Thymus (tissue), 11 donors: ENCODE data around the gene CLCN4. TPM values are rescaled to one million over a fixed set of nuclear protein-coding genes. Genes with fewer than 3 reads are reported as not detected.
A peak's percentile ranks its signal among the peaks of the same experiment; 100 is the strongest.

Experiments
- DNase-seq, 9 donors: peaks; one replicate each; pipeline ENCODE4 v3.0.0-alpha.2; 2013; ENCODE audit warnings: low spot score in 9 of 9, low read depth in 6 of 9, missing footprints in 1 of 9
- H3K27ac ChIP-seq, 2 donors: one replicate each; pipeline ENCODE4 v1.5.1; 2013; ENCODE audit warnings: control low read depth in 1 of 2, low read depth in 1 of 2, low read length in 1 of 2, mild to moderate bottlenecking in 1 of 2, moderate library complexity in 1 of 2
- H3K27me3 ChIP-seq, 2 donors: one replicate each; pipeline ENCODE4 v1.5.1; 2013; ENCODE audit warnings: low read length in 1 of 2; ENCODE audit not compliant: control insufficient read depth in 2 of 2, insufficient read depth in 1 of 2
- H3K36me3 ChIP-seq, 2 donors: one replicate each; pipeline ENCODE4 v1.5.1; 2013; ENCODE audit warnings: low read length in 1 of 2, mild to moderate bottlenecking in 1 of 2, moderate library complexity in 1 of 2; ENCODE audit not compliant: control insufficient read depth in 2 of 2, insufficient read depth in 2 of 2
- H3K4me1 ChIP-seq, 2 donors: one replicate each; pipeline ENCODE4 v1.5.1; 2013; ENCODE audit warnings: low read length in 2 of 2; ENCODE audit not compliant: control insufficient read depth in 2 of 2, insufficient read depth in 2 of 2
- H3K4me3 ChIP-seq, 2 donors: one replicate each; pipeline ENCODE4 v1.5.1; 2013; ENCODE audit warnings: low read length in 2 of 2, control low read depth in 1 of 2, mild to moderate bottlenecking in 1 of 2
- H3K9me3 ChIP-seq, 2 donors: one replicate each; pipeline ENCODE4 v1.5.1; 2013; ENCODE audit warnings: low read length in 1 of 2, mild to moderate bottlenecking in 1 of 2; ENCODE audit not compliant: control insufficient read depth in 2 of 2, insufficient read depth in 1 of 2
- WGBS: extraction: QIAGEN DNeasy Blood & Tissue Kit; methylation state at CpG from one replicate; pipeline ENCODE4 v1.1.7; 2013; 5-methylcytosine and 5-hydroxymethylcytosine counted together
- polyA plus RNA-seq: library from polyadenylated mRNA; stranded (reverse); fragments of 200-250 nt; gene quantifications from one replicate; pipeline ENCODE4 v1.2.3, GENCODE V29; 2013
- total RNA-seq: library from RNA; stranded (reverse); fragments of 120-200 nt; gene quantifications from one replicate; pipeline ENCODE4 v1.2.4, GENCODE V29; 2013
- donor health status: healthy.

The CLCN4 gene
- total and polyA plus RNA-seq, 2 donors = 2.2 to 2.6 TPM

DNA sequence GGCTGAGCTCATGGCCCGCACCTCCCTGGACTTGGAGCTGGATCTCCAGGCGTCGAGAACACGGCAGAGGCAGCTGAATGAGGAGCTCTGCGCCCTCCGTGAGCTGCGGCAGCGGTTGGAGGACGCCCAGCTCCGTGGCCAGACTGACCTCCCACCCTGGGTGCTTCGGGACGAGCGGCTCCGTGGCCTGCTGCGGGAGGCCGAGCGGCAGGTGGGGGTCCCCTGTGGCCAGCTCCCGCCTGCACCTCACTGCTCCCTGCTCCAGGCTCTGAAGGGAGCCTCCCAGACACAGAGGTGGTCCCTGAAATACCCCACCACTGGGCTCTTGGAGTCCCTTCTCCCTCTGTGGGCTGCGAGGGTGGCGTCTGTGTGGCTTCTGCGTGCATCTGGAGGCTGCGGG lies 18.0 kb upstream of the CLCN4 start:
- 98% methylated on average over 22 of the region's 22 CpGs for WGBS
- Histone ChIP-seq H3K4me3 (no peak overlapping the region), H3K36me3 (peaks cover 12 to 20% of the 10 kb centered on the region in 2 donors), H3K27me3 (no peaks in the 10 kb centered on the region), H3K4me1 (peaks cover 0 to 13% of the 10 kb centered on the region in 2 donors), H3K27ac (no peak overlapping the region), H3K9me3 (no peaks in the 10 kb centered on the region)
- DNase-seq = no peak

DNA sequence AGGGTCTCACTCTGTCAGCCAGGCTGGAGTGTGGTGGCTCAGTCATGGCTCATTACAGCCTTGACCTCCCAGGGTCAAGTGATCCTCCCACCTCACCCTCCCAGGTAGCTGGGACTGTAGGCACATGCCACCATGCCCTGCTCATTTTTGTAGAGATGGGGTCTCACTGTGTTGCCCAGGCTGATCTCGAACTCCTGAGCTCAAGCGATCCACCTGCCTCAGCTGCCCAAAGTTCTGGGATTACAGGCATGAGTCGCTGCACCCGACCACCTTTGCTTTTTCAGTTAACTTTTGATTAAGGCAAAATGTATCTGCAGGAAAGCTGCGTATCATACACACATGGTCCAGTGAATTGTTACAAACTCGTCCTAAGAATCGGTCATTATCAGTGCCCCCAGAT lies 16.5 kb upstream of the CLCN4 start:
- H3K4me1 ChIP-seq = peaks cover 0 to 13% of the 10 kb centered on the region in 2 donors
- DNase-seq = no peak
- no peaks in the 10 kb centered on the region for H3K9me3 ChIP-seq
- H3K36me3 ChIP-seq = peaks cover 10 to 14% of the 10 kb centered on the region in 2 donors
- WGBS = 98% methylated on average over 7 of the region's 7 CpGs
- no peak overlapping the region for H3K27ac ChIP-seq
- H3K4me3 ChIP-seq = no peak overlapping the region
- no peaks in the 10 kb centered on the region for H3K27me3 ChIP-seq

DNA sequence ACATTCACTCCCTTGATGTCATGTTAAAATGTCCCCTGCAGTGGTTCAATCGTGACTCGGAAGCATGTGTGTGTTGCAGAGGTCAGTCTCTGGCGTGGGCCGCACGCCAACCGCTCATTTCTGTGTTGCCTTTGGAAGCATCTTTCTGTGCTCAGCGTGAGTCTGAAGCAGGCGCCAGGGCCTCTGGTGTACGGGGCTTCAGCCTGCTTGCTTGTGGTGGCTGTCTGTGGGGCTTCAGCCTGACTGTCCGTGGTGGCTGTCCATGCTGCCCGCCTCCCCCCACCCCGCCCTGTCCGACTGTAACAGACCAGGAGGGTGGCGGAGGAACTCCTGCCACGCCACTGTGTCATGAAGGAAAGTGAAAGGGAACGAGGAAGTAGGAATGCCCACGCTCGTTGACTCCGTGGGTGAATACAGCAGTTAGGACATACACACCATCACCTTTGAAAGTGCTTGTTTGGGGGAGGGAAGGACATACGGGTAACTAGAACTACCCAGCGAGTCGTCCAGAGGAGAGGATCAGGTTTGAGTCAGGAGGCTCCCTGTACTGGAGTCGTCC lies 14.7 kb upstream of the CLCN4 start:
- H3K27me3 ChIP-seq = no peaks in the 10 kb centered on the region
- DNase-seq = no peak
- peaks cover 9 to 14% of the 10 kb centered on the region in 2 donors for H3K36me3 ChIP-seq
- 98% methylated on average over 23 of the region's 23 CpGs for WGBS
- no peaks in the 10 kb centered on the region for H3K4me1 ChIP-seq
- H3K27ac ChIP-seq = no peak overlapping the region
- H3K9me3 ChIP-seq = no peaks in the 10 kb centered on the region
- H3K4me3 ChIP-seq = no peak overlapping the region

DNA sequence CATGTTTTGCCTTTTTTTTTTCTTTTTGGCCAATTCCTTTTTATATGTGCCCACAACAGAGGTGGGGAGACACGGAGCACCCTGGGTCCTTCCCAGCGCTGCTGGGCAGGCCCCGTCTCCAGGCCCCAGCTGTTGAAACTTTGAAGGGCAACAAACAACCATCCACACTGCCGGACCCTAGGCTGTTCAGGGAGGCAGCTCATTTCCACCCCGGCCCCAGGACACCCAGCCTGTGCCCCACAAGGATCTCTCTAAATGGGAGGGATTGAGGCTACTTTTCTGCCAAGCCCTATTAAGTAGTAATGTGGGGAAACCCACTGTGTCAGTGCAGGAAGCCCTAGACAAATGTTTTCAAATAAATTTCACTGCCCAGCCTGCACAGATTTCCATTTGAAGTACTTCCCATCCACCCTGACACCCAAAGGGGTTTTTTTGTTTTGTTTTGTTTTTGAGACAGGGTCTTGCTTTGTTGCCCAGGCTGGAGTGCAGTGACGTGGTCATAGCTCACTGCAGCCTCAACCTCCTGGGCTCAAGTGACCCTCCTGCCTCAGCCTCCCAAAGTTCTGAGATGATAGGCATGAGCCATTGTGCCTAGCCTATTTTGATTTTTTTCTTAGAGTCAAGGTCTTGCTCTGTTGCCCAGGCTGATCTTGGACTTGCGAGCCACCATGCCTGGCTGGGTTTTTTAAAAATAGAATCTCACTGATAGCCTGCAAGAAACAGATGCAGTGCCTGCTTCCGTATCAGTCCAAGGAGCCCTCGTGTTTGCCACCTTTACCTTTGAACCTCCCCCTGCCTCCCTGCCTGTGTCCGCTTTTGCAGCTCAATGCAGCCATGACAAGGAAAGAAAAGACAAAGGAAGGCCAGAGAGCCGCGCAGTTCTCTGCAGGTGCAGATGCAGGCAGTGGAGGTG lies 13.4 kb upstream of the CLCN4 start:
- Histone ChIP-seq H3K27me3 (no peaks in the 10 kb centered on the region), H3K27ac (no peak overlapping the region), H3K4me3 (no peak overlapping the region), H3K9me3 (no peaks in the 10 kb centered on the region), H3K4me1 (no peaks in the 10 kb centered on the region), H3K36me3 (peaks cover 5 to 14% of the 10 kb centered on the region in 2 donors)
- whole genome bisulfite sequencing = 97% methylated on average over 12 of the region's 12 CpGs
- no peak for DNase-seq

DNA sequence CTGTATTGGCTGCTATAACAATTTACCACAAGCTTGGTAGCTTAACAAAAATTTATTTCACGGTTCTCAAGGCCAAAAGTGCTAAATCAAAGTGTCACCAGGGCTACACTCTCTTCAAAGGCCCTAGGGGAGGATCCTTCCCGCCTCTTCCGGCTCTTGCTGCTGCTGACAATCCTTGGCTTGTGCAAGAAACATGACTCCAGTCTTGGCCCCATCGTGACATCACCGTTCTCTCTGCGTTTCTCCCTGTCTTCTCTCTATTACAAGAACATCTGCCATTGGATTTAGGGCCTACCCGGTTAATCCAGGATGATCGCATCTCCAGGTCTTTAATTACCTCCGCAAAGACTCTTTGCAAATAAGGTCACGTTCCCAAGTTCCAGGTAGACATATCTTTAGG lies 10.4 kb upstream of the CLCN4 start:
- peaks cover 0 to 5% of the 10 kb centered on the region in 2 donors for H3K36me3 ChIP-seq
- no peaks in the 10 kb centered on the region for H3K27me3 ChIP-seq
- DNase-seq = no peak
- H3K27ac ChIP-seq = no peak overlapping the region
- H3K4me3 ChIP-seq = no peak overlapping the region
- no peaks in the 10 kb centered on the region for H3K9me3 ChIP-seq
- WGBS = 98% methylated on average over 10 of the region's 10 CpGs
- no peaks in the 10 kb centered on the region for H3K4me1 ChIP-seq

DNA sequence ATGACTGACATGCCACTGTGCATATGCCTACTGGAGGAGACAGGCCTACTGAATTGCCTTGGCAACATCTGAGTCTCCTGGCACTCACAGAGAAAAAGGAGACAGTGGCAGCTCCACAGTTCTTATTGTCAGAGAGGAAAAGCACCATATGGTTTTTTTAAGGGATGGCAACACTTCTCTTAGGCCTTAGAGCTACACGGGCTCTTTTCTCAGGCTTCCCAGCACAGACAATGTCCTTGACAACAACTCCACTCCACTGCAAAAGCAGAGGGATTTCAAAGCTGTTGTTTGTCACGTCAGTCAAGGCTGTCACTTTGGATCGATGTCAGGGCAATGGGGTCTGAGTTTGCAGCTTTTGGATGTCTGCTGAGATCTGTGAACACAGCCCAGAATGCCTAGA lies 4.7 kb upstream of the CLCN4 start:
- Histone ChIP-seq H3K4me3 (no peak overlapping the region), H3K9me3 (no peaks in the 10 kb centered on the region), H3K4me1 (no peaks in the 10 kb centered on the region), H3K36me3 (no peaks in the 10 kb centered on the region), H3K27me3 (peaks cover 0 to 23% of the 10 kb centered on the region in 2 donors), H3K27ac (no peak overlapping the region)
- DNase-seq = no peak
- WGBS = 97% methylated on average over 3 of the region's 3 CpGs

DNA sequence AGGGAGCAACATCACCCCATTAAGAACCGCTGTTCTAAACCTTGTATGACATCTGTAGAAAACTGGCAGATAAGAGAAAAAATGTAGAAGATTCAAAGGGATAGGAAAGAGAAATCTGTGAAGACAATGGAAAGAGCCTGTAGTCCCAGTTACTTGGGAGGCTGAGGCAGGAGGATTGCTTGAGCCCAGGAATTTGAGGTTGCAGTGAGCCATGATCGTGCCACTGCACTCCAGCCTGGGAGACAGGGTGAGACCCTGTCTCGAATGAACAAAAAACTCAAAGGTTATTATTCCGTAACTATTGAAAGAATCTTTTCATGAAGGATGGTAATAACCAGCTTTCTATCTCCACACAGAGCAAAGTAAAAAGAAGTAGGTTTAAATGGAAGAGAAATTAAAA lies 1.6 kb upstream of the CLCN4 start:
- H3K4me1 ChIP-seq = no peaks in the 10 kb centered on the region
- no peaks in the 10 kb centered on the region for H3K9me3 ChIP-seq
- H3K36me3 ChIP-seq = no peaks in the 10 kb centered on the region
- H3K27me3 ChIP-seq = peaks cover 0 to 51% of the 10 kb centered on the region in 2 donors
- H3K27ac ChIP-seq = no peak overlapping the region
- H3K4me3 ChIP-seq = no peak overlapping the region
- no peak for DNase-seq
- WGBS = 96% methylated on average over 4 of the region's 4 CpGs

DNA sequence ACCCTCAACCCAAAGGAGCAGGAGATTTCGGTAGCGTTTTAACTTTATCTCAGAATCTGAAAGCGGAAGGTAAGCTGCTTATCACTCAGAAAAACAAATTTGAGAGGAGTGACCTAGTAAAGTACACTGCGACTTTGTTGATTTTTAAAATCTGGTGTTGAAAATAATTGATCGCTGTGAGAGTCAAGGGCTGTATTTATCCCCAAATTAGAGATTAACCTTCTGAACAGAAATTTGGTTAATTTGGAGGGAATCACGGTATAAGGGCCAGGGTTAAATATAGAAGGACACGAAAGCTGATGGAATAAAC lies 212 bp downstream of the CLCN4 start:
- Histone ChIP-seq H3K27me3 (peaks cover 0 to 61% of the 10 kb centered on the region in 2 donors), H3K36me3 (no peaks in the 10 kb centered on the region), H3K4me3 (no peak overlapping the region), H3K4me1 (no peaks in the 10 kb centered on the region), H3K9me3 (no peaks in the 10 kb centered on the region), H3K27ac (peak overlapping the region in 1 of 2 donors; percentile 57)
- 18% methylated on average over 7 of the region's 7 CpGs for WGBS
- DNase-seq = no peak

DNA sequence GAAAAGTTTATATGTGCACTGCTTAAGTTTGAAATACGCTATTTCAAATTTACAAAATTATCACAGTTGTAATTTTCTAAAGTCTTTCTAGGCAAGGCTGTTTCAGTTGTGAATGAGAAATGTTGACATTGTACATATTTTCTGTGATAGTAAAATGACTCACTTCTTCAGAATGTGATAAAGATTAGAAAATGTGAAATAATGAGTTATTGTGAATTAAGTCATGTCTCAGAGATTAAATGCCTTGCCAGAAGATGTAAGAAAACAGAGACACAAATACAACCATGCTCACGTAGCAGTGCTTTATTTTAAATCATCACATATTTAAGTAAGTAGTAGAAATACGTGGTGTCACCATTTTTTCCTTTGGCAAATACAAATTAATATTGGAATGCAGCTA lies 768 bp downstream of the CLCN4 start:
- no peaks in the 10 kb centered on the region for H3K36me3 ChIP-seq
- no peaks in the 10 kb centered on the region for H3K9me3 ChIP-seq
- WGBS = 89% methylated on average over 3 of the region's 3 CpGs
- H3K27me3 ChIP-seq = peaks cover 0 to 61% of the 10 kb centered on the region in 2 donors
- no peak overlapping the region for H3K4me3 ChIP-seq
- no peaks in the 10 kb centered on the region for H3K4me1 ChIP-seq
- DNase-seq = no peak
- no peak overlapping the region for H3K27ac ChIP-seq
